H9 (cell line): Measurements from ENCODE around the gene DAAM2. TPM values are rescaled to one million over a fixed set of nuclear protein-coding genes. Genes with fewer than 3 reads are reported as not detected.

Experiments used
- DNase-seq: peaks from one replicate; pipeline ENCODE4 v3.0.0-alpha.2; 2017
- H2AFZ ChIP-seq: one replicate; pipeline ENCODE4 v1.6.1; 2013; ENCODE audit warnings: mild to moderate bottlenecking, low read length, control low read depth, moderate library complexity
- H2AK5ac ChIP-seq: 2 replicates; pipeline ENCODE4 v1.6.1; 2013; ENCODE audit warnings: low read length, control low read depth, mixed read lengths; ENCODE audit not compliant: insufficient read length
- H2BK120ac ChIP-seq: one replicate; pipeline ENCODE4 v1.6.1; 2013; ENCODE audit warnings: low read depth, mild to moderate bottlenecking, low read length, control low read depth, inconsistent platforms; ENCODE audit not compliant: poor library complexity, severe bottlenecking
- H2BK12ac ChIP-seq: 2 replicates; pipeline ENCODE4 v1.6.1; 2013; ENCODE audit warnings: low read length, control low read depth, mixed read lengths, low read depth; ENCODE audit not compliant: insufficient read length
- H2BK15ac ChIP-seq: 2 replicates; pipeline ENCODE4 v1.6.1; 2013; ENCODE audit warnings: low read depth, low read length, control low read depth
- H2BK20ac ChIP-seq: one replicate; pipeline ENCODE4 v1.6.1; 2013; ENCODE audit warnings: low read depth, mild to moderate bottlenecking, low read length, control low read depth, inconsistent platforms; ENCODE audit not compliant: poor library complexity, severe bottlenecking
- H2BK5ac ChIP-seq: 2 replicates; pipeline ENCODE4 v1.6.1; 2013; ENCODE audit warnings: low read length, control low read depth, mixed read lengths; ENCODE audit not compliant: insufficient read length
- H3K14ac ChIP-seq: 2 replicates; pipeline ENCODE4 v1.6.1; 2013; ENCODE audit warnings: low read length, control low read depth; ENCODE audit not compliant: insufficient read depth
- H3K18ac ChIP-seq: 2 replicates; pipeline ENCODE4 v1.6.1; 2013; ENCODE audit warnings: low read depth, mild to moderate bottlenecking, mixed read lengths, low read length, control low read depth; ENCODE audit not compliant: insufficient read length
- H3K23ac ChIP-seq: 2 replicates; pipeline ENCODE4 v1.6.1; 2013; ENCODE audit warnings: low read length, control low read depth, mixed read lengths, low read depth; ENCODE audit not compliant: insufficient read length
- H3K23me2 ChIP-seq: 2 replicates; pipeline ENCODE4 v1.6.1; 2013; ENCODE audit warnings: low read depth, mild to moderate bottlenecking, mixed read lengths, low read length, control low read depth; ENCODE audit not compliant: insufficient read length, poor library complexity, severe bottlenecking
- H3K27ac ChIP-seq: 2 replicates; pipeline ENCODE4 v1.5.1; 2013; ENCODE audit warnings: low read length, control low read depth, mixed read lengths, low read depth; ENCODE audit not compliant: insufficient read length
- H3K27me3 ChIP-seq: 2 replicates; pipeline ENCODE4 v1.6.1; 2013; ENCODE audit warnings: low read length, control low read depth, inconsistent platforms; ENCODE audit not compliant: insufficient read depth
- H3K4ac ChIP-seq: 2 replicates; pipeline ENCODE4 v1.6.1; 2013; ENCODE audit warnings: low read depth, mild to moderate bottlenecking, control low read depth, inconsistent platforms, low read length, moderate library complexity
- H3K4me1 ChIP-seq: 2 replicates; pipeline ENCODE4 v1.6.1; 2013; ENCODE audit warnings: low read length, control low read depth, inconsistent platforms; ENCODE audit not compliant: insufficient read depth
- H3K4me2 ChIP-seq: 2 replicates; pipeline ENCODE4 v1.6.1; 2013; ENCODE audit warnings: low read length, control low read depth, mixed read lengths; ENCODE audit not compliant: insufficient read length, insufficient read depth
- H3K56ac ChIP-seq: 2 replicates; pipeline ENCODE4 v1.6.1; 2013; ENCODE audit warnings: low read depth, mild to moderate bottlenecking, mixed read lengths, low read length, control low read depth; ENCODE audit not compliant: insufficient read length
- H3K79me1 ChIP-seq: 2 replicates; pipeline ENCODE4 v1.6.1; 2013; ENCODE audit warnings: low read depth, mild to moderate bottlenecking, moderate library complexity, low read length, control low read depth, inconsistent platforms; ENCODE audit not compliant: insufficient read depth, poor library complexity, severe bottlenecking
- H3K79me2 ChIP-seq: 2 replicates; pipeline ENCODE4 v1.6.1; 2013; ENCODE audit warnings: low read length, control low read depth, inconsistent platforms; ENCODE audit not compliant: insufficient read depth
- H3K9ac ChIP-seq: 2 replicates; pipeline ENCODE4 v1.6.1; 2013; ENCODE audit warnings: low read length, control low read depth, mixed read lengths; ENCODE audit not compliant: insufficient read length; ENCODE audit errors: extremely low read depth
- H3K9me3 ChIP-seq: one replicate; pipeline ENCODE4 v1.6.1; 2013; ENCODE audit warnings: low read depth, low read length, inconsistent platforms; ENCODE audit not compliant: control insufficient read depth
- H3T11ph ChIP-seq: one replicate; pipeline ENCODE4 v1.6.1; 2013; ENCODE audit warnings: mild to moderate bottlenecking, low read length, control low read depth, inconsistent platforms
- H4K20me1 ChIP-seq: one replicate; pipeline ENCODE4 v1.6.1; 2013; ENCODE audit not compliant: control insufficient read depth, insufficient read length, insufficient read depth
- H4K5ac ChIP-seq: 2 replicates; pipeline ENCODE4 v1.6.1; 2013; ENCODE audit warnings: low read depth, mild to moderate bottlenecking, mixed read lengths, low read length, control low read depth; ENCODE audit not compliant: insufficient read length
- H4K8ac ChIP-seq: replicated peaks from 2 replicates; pipeline ENCODE4 v1.6.1; 2013; ENCODE audit warnings: low read length, control low read depth, mixed read lengths, low read depth; ENCODE audit not compliant: insufficient read length
- H4K91ac ChIP-seq: 2 replicates; pipeline ENCODE4 v1.6.1; 2013; ENCODE audit warnings: low read depth, mild to moderate bottlenecking, moderate library complexity, mixed read lengths, low read length, control low read depth; ENCODE audit not compliant: insufficient read length
- H3K27ac Mint-ChIP-seq, 3 experiments: 2 replicates in 2 of 3; 3 replicates in 1 of 3; pipeline ENCODE4 v1.8.0; 2020 to 2021; ENCODE audit warnings: mixed read lengths in 3 of 3, mild to moderate bottlenecking in 1 of 3, moderate library complexity in 1 of 3
- H3K27me3 Mint-ChIP-seq: 2 replicates; pipeline ENCODE4 v1.8.0; 2021; ENCODE audit warnings: low read depth, mild to moderate bottlenecking, moderate library complexity, mixed read lengths
- H3K36me3 Mint-ChIP-seq, 3 experiments: 2 replicates in 2 of 3; 3 replicates in 1 of 3; pipeline ENCODE4 v1.8.0; 2020 to 2021; ENCODE audit warnings: low read depth in 3 of 3, mixed read lengths in 3 of 3; ENCODE audit not compliant: insufficient read depth in 1 of 3
- H3K4me1 Mint-ChIP-seq, 2 experiments: 2 replicates each; pipeline ENCODE4 v1.8.0; 2020; ENCODE audit warnings: mixed read lengths in 2 of 2
- H3K4me3 Mint-ChIP-seq, 2 experiments: 2 replicates in 1 of 2; 3 replicates in 1 of 2; pipeline ENCODE4 v1.8.0; 2020 to 2021; ENCODE audit warnings: mild to moderate bottlenecking in 2 of 2, mixed read lengths in 2 of 2, moderate library complexity in 1 of 2
- H3K9me3 Mint-ChIP-seq, 2 experiments: 2 replicates in 1 of 2; 3 replicates in 1 of 2; pipeline ENCODE4 v1.8.0; 2020; ENCODE audit warnings: mild to moderate bottlenecking in 2 of 2, mixed read lengths in 2 of 2, moderate library complexity in 1 of 2
- WGBS: extraction: QIAGEN DNeasy Blood & Tissue Kit; methylation state at CpG from one replicate; pipeline ENCODE4 v1.1.7; 2013; ENCODE audit warnings: missing lambda C conversion rate, low lambda C conversion rate, mixed read lengths; ENCODE audit not compliant: insufficient read length; ENCODE audit errors: extremely low coverage; 5-methylcytosine and 5-hydroxymethylcytosine counted together
- total RNA-seq: library from RNA; stranded (reverse); gene quantifications from 2 replicates; pipeline ENCODE4 v1.2.1, GENCODE V29; 2021
- TF ChIP-seq, protein P1 (sequence below): fragments of 200-600 bp; sonication (generic); conservative IDR thresholded peaks from 3 replicates; pipeline ENCODE4 v1.8.0; 2021; ENCODE audit warnings: antibody characterized with exemption, mild to moderate bottlenecking

The DAAM2 gene
- total RNA-seq, 1 experiment from 2014 or later = 1.1 TPM

DNA sequence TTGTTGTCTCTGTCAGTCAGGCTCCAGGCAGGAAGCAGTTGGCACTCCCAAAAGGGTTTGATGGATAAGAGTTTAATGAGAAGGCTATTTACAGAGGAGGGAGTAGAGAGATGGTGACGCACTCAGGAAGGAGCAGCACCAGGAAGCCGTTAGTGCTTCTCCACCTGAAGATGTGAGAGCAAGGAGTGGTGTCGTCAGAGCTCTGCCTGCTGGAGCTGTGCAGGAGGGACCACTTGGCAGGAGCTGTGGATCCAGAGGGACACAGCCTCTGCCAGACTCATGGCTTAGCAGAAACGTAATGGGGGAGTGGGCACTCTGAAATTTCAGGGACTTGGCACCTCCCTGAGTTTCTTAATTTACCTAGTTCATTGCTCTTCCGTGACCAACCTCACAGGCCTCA, 16.8 kb downstream of the DAAM2 start:
- TF ChIP-seq, protein P1, sequence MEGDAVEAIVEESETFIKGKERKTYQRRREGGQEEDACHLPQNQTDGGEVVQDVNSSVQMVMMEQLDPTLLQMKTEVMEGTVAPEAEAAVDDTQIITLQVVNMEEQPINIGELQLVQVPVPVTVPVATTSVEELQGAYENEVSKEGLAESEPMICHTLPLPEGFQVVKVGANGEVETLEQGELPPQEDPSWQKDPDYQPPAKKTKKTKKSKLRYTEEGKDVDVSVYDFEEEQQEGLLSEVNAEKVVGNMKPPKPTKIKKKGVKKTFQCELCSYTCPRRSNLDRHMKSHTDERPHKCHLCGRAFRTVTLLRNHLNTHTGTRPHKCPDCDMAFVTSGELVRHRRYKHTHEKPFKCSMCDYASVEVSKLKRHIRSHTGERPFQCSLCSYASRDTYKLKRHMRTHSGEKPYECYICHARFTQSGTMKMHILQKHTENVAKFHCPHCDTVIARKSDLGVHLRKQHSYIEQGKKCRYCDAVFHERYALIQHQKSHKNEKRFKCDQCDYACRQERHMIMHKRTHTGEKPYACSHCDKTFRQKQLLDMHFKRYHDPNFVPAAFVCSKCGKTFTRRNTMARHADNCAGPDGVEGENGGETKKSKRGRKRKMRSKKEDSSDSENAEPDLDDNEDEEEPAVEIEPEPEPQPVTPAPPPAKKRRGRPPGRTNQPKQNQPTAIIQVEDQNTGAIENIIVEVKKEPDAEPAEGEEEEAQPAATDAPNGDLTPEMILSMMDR = no peak
- peak overlapping the region in 1 of 3 experiments; percentile 2; a peak in 1 of 7 replicates for H3K27ac Mint-ChIP-seq
- Histone ChIP-seq H2BK120ac (no peak overlapping the region), H3K56ac (no peak overlapping the region), H4K5ac (no peak overlapping the region), H2AFZ (no peak overlapping the region), H3T11ph (no peak overlapping the region), H3K18ac (no peak overlapping the region), H4K91ac (no peak overlapping the region), H2AK5ac (no peak overlapping the region), H3K4me2 (no peak overlapping the region), H2BK12ac (no peak overlapping the region), H3K79me2 (no peaks in the 10 kb centered on the region), H2BK15ac (no peak overlapping the region), H3K27ac (no peak overlapping the region), H3K27me3 (no peaks in the 10 kb centered on the region), H3K23me2 (no peaks in the 10 kb centered on the region), H3K14ac (no peak overlapping the region), H4K20me1 (no peaks in the 10 kb centered on the region), H4K8ac (no peak overlapping the region), H3K4ac (no peak overlapping the region), H3K79me1 (no peaks in the 10 kb centered on the region), H3K9me3 (no peaks in the 10 kb centered on the region), H2BK20ac (no peak overlapping the region), H3K23ac (no peak overlapping the region), H3K4me1 (peaks cover 5% of the 10 kb centered on the region; the same call in 1 of the 2 replicates), H2BK5ac (no peak overlapping the region), H3K9ac (no peak overlapping the region)
- H3K9me3 Mint-ChIP-seq = no peaks in the 10 kb centered on the region
- no peak overlapping the region for H3K4me3 Mint-ChIP-seq
- no CpG with 5 or more reads among the region's 5 CpGs for WGBS
- peaks cover 21 to 41% of the 10 kb centered on the region in 2 experiments for H3K4me1 Mint-ChIP-seq
- no peaks in the 10 kb centered on the region for H3K36me3 Mint-ChIP-seq
- H3K27me3 Mint-ChIP-seq = peaks cover 3% of the 10 kb centered on the region
- DNase-seq = no peak
